DOHH2 (cell line): ENCODE data around the gene DAPP1.

Source experiments
- H3F3A ChIP-seq: fragments of 200-600 bp; sonication (generic), shearing (Covaris generic); 2 replicates; pipeline ENCODE4 v1.6.0; 2016; ENCODE audit warnings: antibody characterized with exemption, mild to moderate bottlenecking; ENCODE audit not compliant: control insufficient read depth, insufficient read depth
- H3K27ac ChIP-seq: fragments of 200-600 bp; sonication (generic); 2 replicates; pipeline ENCODE4 v1.5.1; 2014; ENCODE audit warnings: low read depth, mild to moderate bottlenecking, low read length, moderate library complexity
- H3K27me3 ChIP-seq: fragments of 200-600 bp; sonication (generic); 2 replicates; pipeline ENCODE4 v1.6.1; 2014; ENCODE audit warnings: mild to moderate bottlenecking, low read length, mixed read lengths; ENCODE audit not compliant: control insufficient read depth
- H3K36me3 ChIP-seq: fragments of 200-600 bp; sonication (generic); 2 replicates; pipeline ENCODE4 v1.6.1; 2014; ENCODE audit warnings: mild to moderate bottlenecking, low read length, moderate library complexity, mixed read lengths; ENCODE audit not compliant: control insufficient read depth
- H3K4me1 ChIP-seq: fragments of 200-600 bp; sonication (generic); 2 replicates; pipeline ENCODE4 v1.6.1; 2014; ENCODE audit warnings: mild to moderate bottlenecking, low read length, mixed read lengths; ENCODE audit not compliant: control insufficient read depth
- H3K4me2 ChIP-seq: fragments of 200-600 bp; sonication (generic); 2 replicates; pipeline ENCODE4 v1.6.0; 2014; ENCODE audit warnings: mild to moderate bottlenecking, low read length, moderate library complexity
- H3K4me3 ChIP-seq: fragments of 200-600 bp; sonication (generic); 2 replicates; pipeline ENCODE4 v1.5.1; 2014; ENCODE audit warnings: mild to moderate bottlenecking, low read length, mixed read lengths
- H3K79me2 ChIP-seq: fragments of 200-600 bp; sonication (generic); 2 replicates; pipeline ENCODE4 v1.6.1; 2014; ENCODE audit warnings: mild to moderate bottlenecking, low read length, mixed read lengths; ENCODE audit not compliant: control insufficient read depth
- H3K9me2 ChIP-seq: fragments of 200-600 bp; sonication (generic); replicated peaks from 2 replicates; pipeline ENCODE4 v1.6.1; 2014; ENCODE audit warnings: mild to moderate bottlenecking, low read length, mixed read lengths; ENCODE audit not compliant: control insufficient read depth
- H3K9me3 ChIP-seq: fragments of 200-600 bp; sonication (generic); 2 replicates; pipeline ENCODE4 v1.6.1; 2014; ENCODE audit warnings: antibody characterized with exemption, low read length, mixed read lengths; ENCODE audit not compliant: control insufficient read depth, insufficient read depth
- H4K20me1 ChIP-seq: fragments of 200-600 bp; sonication (generic); 2 replicates; pipeline ENCODE4 v1.6.0; 2014; ENCODE audit warnings: low read depth, mild to moderate bottlenecking, antibody characterized with exemption, low read length, moderate library complexity; ENCODE audit not compliant: control insufficient read depth, insufficient read depth
- CTCF ChIP-seq: fragments of 200-600 bp; sonication (generic); IDR thresholded peaks from one replicate; pipeline ENCODE4 v1.5.1; 2014; ENCODE audit warnings: antibody characterized with exemption, mild to moderate bottlenecking, low read depth, low read length; ENCODE audit not compliant: poor library complexity, severe bottlenecking
- EZH2phosphoT487 ChIP-seq: fragments of 200-600 bp; sonication (generic); IDR thresholded peaks from 2 replicates; pipeline ENCODE4 v1.6.1; 2017; ENCODE audit warnings: borderline replicate concordance, mild to moderate bottlenecking, antibody characterized with exemption, low read length, moderate library complexity, mixed read lengths

Gene DAPP1

DNA sequence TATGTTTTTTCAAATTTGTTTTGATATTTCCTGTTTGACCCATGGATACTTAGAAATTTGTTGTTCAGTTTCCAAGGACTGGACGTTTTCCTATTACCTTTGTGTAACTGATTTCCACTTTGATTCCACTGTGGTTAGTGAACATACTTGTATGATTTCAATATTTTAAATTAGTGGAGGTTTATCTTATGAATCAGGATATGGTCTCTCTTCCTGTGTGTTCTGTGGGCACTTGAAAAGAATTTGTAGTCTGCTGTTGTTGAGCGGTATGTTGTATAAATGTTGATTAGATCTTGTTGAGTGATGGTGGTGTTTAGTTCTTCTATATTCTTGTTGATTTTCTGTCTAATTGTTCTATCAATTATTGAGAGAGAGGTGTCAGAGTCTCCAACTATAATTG, 98.8 kb downstream of the DAPP1 start:
- Histone ChIP-seq H3K27me3 (no peaks in the 10 kb centered on the region), H3K79me2 (no peaks in the 10 kb centered on the region), H3K4me1 (no peaks in the 10 kb centered on the region), H3F3A (no peaks in the 10 kb centered on the region; the same call in 1 of the 2 replicates), H3K9me3 (no peaks in the 10 kb centered on the region), H3K36me3 (peaks cover 39% of the 10 kb centered on the region), H3K27ac (no peak overlapping the region), H3K4me2 (no peak overlapping the region), H3K4me3 (no peak overlapping the region), H4K20me1 (no peaks in the 10 kb centered on the region; the same call in 1 of the 2 replicates), H3K9me2 (no peaks in the 10 kb centered on the region)
- no peak for TF ChIP-seq EZH2phosphoT487
- no peak for TF ChIP-seq CTCF

- H3F3A ChIP-seq, result peaks cover 2% of the 10 kb centered on the region; the same call in 1 of the 2 replicates
- H3K4me2 ChIP-seq, result no peak overlapping the region
- H3K4me1 ChIP-seq, result no peaks in the 10 kb centered on the region
- no peaks in the 10 kb centered on the region for H3K9me2 ChIP-seq
- H4K20me1 ChIP-seq, result no peaks in the 10 kb centered on the region
- H3K9me3 ChIP-seq, result no peaks in the 10 kb centered on the region
- no peaks in the 10 kb centered on the region for H3K27me3 ChIP-seq
- H3K4me3 ChIP-seq, result no peak overlapping the region
- H3K36me3 ChIP-seq, result peaks cover 55% of the 10 kb centered on the region
- TF ChIP-seq CTCF, result no peak
- no peak for TF ChIP-seq EZH2phosphoT487
- no peak overlapping the region for H3K27ac ChIP-seq
- no peaks in the 10 kb centered on the region for H3K79me2 ChIP-seq
These were observed 100.9 kb downstream of the DAPP1 start for GRCh38 chr4:99917575-99917974.

- Histone ChIP-seq H3K27ac (no peak overlapping the region), H3K4me2 (no peak overlapping the region), H3K9me2 (no peaks in the 10 kb centered on the region), H3K4me3 (no peak overlapping the region), H3K79me2 (no peaks in the 10 kb centered on the region), H3K9me3 (no peaks in the 10 kb centered on the region), H3F3A (peaks cover 2% of the 10 kb centered on the region; the same call in 1 of the 2 replicates), H3K36me3 (peaks cover 62% of the 10 kb centered on the region), H3K4me1 (no peaks in the 10 kb centered on the region), H4K20me1 (no peaks in the 10 kb centered on the region), H3K27me3 (no peaks in the 10 kb centered on the region)
- no peak for TF ChIP-seq CTCF
- no peak for TF ChIP-seq EZH2phosphoT487
These were observed 102.0 kb downstream of the DAPP1 start for GRCh38 chr4:99918656-99919055.
